H1 (cell line): Measurements from ENCODE around the gene CAMTA2. TPM values are rescaled to one million over a fixed set of nuclear protein-coding genes. Genes with fewer than 3 reads are reported as not detected.

Experiments
- ASH2L ChIP-seq: fragments of 200-600, 300-600 bp; sonication (generic); IDR thresholded peaks from one replicate; pipeline ENCODE4 v1.7.1; 2017; ENCODE audit warnings: low read length
- BRCA1 ChIP-seq: IDR thresholded peaks from 2 replicates; pipeline ENCODE4 v1.6.1; 2012; ENCODE audit warnings: low read depth, low read length, improper control_type of control experiment
- CBX8 ChIP-seq: fragments of 300-800, 300-1000 bp; sonication (generic); IDR thresholded peaks from 2 replicates; pipeline ENCODE4 v1.7.1; 2016; ENCODE audit warnings: low read depth, low read length, borderline replicate concordance
- EP300 ChIP-seq, 2 experiments: IDR thresholded peaks; 1 replicate in 1 of 2; 2 replicates in 1 of 2; pipeline ENCODE4 v1.6.1; 2011 to 2012; ENCODE audit warnings: low read depth in 2 of 2, low read length in 2 of 2, mild to moderate bottlenecking in 2 of 2, borderline replicate concordance in 1 of 2, inconsistent platforms in 1 of 2, moderate library complexity in 1 of 2
- FOSL1 ChIP-seq: IDR thresholded peaks from 2 replicates; pipeline ENCODE4 v1.6.1; 2011; ENCODE audit warnings: mild to moderate bottlenecking, low read depth, low read length, moderate library complexity; ENCODE audit not compliant: insufficient read depth
- GABPA ChIP-seq: IDR thresholded peaks from 2 replicates; pipeline ENCODE4 v1.6.1; 2011; ENCODE audit warnings: mild to moderate bottlenecking, low read length, moderate library complexity, borderline replicate concordance; ENCODE audit not compliant: insufficient read depth
- HDAC6 ChIP-seq: IDR thresholded peaks from one replicate; pipeline ENCODE4 v1.7.1; 2012; ENCODE audit warnings: low read depth, mild to moderate bottlenecking, inconsistent platforms, low read length, moderate library complexity
- PHF8 ChIP-seq: fragments of 200-600 bp; sonication (generic); conservative IDR thresholded peaks from 2 replicates; pipeline ENCODE4 v1.7.1; 2012; ENCODE audit warnings: low read depth, mild to moderate bottlenecking, inconsistent platforms, low read length, moderate library complexity
- POLR2AphosphoS5 ChIP-seq: IDR thresholded peaks from 2 replicates; pipeline ENCODE4 v1.6.1; 2011; ENCODE audit warnings: low read depth, low read length
- SIX5 ChIP-seq: IDR thresholded peaks from 2 replicates; pipeline ENCODE4 v1.6.1; 2011; ENCODE audit warnings: mild to moderate bottlenecking, low read depth, low read length
- SRF ChIP-seq: IDR thresholded peaks from 2 replicates; pipeline ENCODE4 v1.6.1; 2011; ENCODE audit warnings: mild to moderate bottlenecking, low read depth, low read length, moderate library complexity
- SUZ12 ChIP-seq: fragments of 200-600 bp; sonication (generic); IDR thresholded peaks from 2 replicates; pipeline ENCODE4 v1.6.1; 2012; ENCODE audit warnings: mild to moderate bottlenecking, inconsistent platforms, low read length, moderate library complexity, mixed read lengths
- TBP ChIP-seq: IDR thresholded peaks from 2 replicates; pipeline ENCODE4 v1.6.1; 2011; ENCODE audit warnings: low read depth, low read length, improper control_type of control experiment
- TEAD4 ChIP-seq: IDR thresholded peaks from 2 replicates; pipeline ENCODE4 v1.6.1; 2012; ENCODE audit warnings: low read depth, low read length, inconsistent platforms, mixed read lengths
- ZNF274 ChIP-seq: IDR thresholded peaks from 2 replicates; pipeline ENCODE4 v1.7.0; 2012; ENCODE audit warnings: low read length, borderline replicate concordance; ENCODE audit errors: extremely low read depth
- polyA plus RNA-seq, 7 experiments: library from polyadenylated mRNA; depleted of rRNA in 3 of 7; stranded (reverse) in 5 of 7; unstranded in 2 of 7; fragments of >200 nt in 5 of 7; fragments of 200-250 nt in 2 of 7; gene quantifications; 1 replicate in 5 of 7; 2 replicates in 1 of 7; 4 replicates in 1 of 7; pipeline versions ENCODE4 v1.2.1 to v1.2.3, GENCODE V29; 2011 to 2013; ENCODE audit warnings: missing spikeins in 2 of 7, mixed read lengths in 2 of 7
- total RNA-seq: library from RNA; stranded (reverse); fragmentation: NEBNext Ultra II Directional; extraction: Animal tissue kit (Norgen Biotek cat#: 25700); gene quantifications from 2 replicates; pipeline ENCODE4 v1.2.1, GENCODE V29; 2021
- TF ChIP-seq, protein P1 (sequence below): IDR thresholded peaks from 2 replicates; pipeline ENCODE4 v1.6.1; 2012; ENCODE audit warnings: inconsistent platforms
- TF ChIP-seq, protein P2 (sequence below): IDR thresholded peaks from 2 replicates; pipeline ENCODE4 v1.6.1; 2011; ENCODE audit warnings: low read length, improper control_type of control experiment
- TF ChIP-seq, protein P3 (sequence below), 3 experiments: IDR thresholded peaks; 1 replicate in 2 of 3; 2 replicates in 1 of 3; pipeline versions ENCODE4 v1.5.1 to v1.6.1; 2011; ENCODE audit warnings: low read length in 3 of 3, mild to moderate bottlenecking in 3 of 3, inconsistent platforms in 2 of 3, low read depth in 1 of 3, moderate library complexity in 1 of 3; ENCODE audit not compliant: insufficient read depth in 1 of 3; ENCODE audit errors: control extremely low read depth in 1 of 3

Gene CAMTA2
- total and polyA plus RNA-seq, 2 of the 8 experiments (the other 6 are each of a cell fraction or from before 2014, with no cell fraction given) = 5.5 to 12.0 TPM

DNA sequence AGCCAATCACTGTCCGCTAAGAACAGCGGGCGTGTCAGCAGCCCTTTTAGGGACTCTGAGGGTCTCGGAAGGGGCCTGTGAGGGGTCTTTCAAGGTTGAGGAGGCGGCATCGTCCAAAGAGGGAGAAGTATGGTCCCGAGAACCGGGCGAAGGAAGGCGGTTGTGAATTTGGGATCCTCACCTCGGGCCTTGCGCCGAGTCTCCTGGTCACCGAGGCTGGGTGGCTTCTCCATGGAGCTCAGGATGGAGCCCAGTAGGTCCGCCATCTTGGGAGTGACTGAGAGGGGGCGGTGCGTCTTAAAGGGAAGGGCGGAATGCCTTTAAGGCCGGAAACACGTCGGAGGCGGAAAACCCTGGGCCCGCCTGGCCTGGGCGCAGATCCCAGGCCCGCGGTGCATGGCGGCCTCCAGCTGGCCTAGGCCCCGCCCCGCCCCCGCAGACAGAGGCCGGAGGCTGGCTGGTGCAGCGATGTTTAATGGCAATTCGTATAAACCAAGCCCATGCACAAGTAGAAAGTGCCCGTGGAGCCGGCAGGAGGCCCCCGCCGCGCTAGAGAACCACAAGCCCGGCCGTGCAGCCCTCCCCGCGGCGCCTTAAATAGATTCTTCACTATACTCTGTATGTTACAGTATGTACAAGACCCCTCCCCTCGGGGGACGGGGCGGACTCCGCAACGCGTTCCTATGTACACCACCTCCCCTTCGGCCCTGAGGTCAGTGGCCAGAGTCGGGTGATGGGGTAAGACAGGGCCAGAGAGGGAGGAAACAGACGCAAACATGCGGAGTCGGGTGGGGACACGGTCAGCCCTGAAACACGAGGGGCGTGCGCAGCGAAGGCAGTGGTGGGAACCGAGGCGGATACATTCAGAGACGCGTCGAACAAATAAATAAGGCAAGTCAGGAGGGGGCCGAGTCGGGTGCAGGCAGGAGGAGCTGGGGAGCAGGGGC lies 19.7 kb downstream of the CAMTA2 start, which contains the start of gene SPAG7 (continued):
- TF ChIP-seq, protein P1, sequence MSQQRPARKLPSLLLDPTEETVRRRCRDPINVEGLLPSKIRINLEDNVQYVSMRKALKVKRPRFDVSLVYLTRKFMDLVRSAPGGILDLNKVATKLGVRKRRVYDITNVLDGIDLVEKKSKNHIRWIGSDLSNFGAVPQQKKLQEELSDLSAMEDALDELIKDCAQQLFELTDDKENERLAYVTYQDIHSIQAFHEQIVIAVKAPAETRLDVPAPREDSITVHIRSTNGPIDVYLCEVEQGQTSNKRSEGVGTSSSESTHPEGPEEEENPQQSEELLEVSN = peak; percentile 52
- TF ChIP-seq, protein P2, sequence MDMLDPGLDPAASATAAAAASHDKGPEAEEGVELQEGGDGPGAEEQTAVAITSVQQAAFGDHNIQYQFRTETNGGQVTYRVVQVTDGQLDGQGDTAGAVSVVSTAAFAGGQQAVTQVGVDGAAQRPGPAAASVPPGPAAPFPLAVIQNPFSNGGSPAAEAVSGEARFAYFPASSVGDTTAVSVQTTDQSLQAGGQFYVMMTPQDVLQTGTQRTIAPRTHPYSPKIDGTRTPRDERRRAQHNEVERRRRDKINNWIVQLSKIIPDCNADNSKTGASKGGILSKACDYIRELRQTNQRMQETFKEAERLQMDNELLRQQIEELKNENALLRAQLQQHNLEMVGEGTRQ = no peak
- TF ChIP-seq ZNF274 = no peak
- no peak for TF ChIP-seq HDAC6
- peak in 1 of 2 experiments; percentile 28; a peak in 1 of 3 replicates for TF ChIP-seq EP300 (IDR thresholded peaks at IDR 0.05; ENCODE audit: borderline replicate concordance in 1 of 2, low read depth in 2 of 2, low read length in 2 of 2)
- peak; percentile 81 for TF ChIP-seq POLR2AphosphoS5
- TF ChIP-seq GABPA = no peak; the same call in 1 of the 2 replicates
- TF ChIP-seq ASH2L = peak; percentile 23
- no peak for TF ChIP-seq SIX5
- peak; percentile 69 for TF ChIP-seq TBP
- no peak for TF ChIP-seq CBX8
- no peak for TF ChIP-seq FOSL1
- TF ChIP-seq SRF = peak; percentile 43; the same call in 1 of the 2 replicates
- no peak for TF ChIP-seq SUZ12
- peak; percentile 64; the same call in 1 of the 2 replicates for TF ChIP-seq TEAD4
- TF ChIP-seq, protein P3, sequence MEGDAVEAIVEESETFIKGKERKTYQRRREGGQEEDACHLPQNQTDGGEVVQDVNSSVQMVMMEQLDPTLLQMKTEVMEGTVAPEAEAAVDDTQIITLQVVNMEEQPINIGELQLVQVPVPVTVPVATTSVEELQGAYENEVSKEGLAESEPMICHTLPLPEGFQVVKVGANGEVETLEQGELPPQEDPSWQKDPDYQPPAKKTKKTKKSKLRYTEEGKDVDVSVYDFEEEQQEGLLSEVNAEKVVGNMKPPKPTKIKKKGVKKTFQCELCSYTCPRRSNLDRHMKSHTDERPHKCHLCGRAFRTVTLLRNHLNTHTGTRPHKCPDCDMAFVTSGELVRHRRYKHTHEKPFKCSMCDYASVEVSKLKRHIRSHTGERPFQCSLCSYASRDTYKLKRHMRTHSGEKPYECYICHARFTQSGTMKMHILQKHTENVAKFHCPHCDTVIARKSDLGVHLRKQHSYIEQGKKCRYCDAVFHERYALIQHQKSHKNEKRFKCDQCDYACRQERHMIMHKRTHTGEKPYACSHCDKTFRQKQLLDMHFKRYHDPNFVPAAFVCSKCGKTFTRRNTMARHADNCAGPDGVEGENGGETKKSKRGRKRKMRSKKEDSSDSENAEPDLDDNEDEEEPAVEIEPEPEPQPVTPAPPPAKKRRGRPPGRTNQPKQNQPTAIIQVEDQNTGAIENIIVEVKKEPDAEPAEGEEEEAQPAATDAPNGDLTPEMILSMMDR (IDR thresholded peaks at IDR 0.05; ENCODE audit: control extremely low read depth in 1 of 3, insufficient read depth in 1 of 3, low read depth in 1 of 3, low read length in 3 of 3) = no peak
- TF ChIP-seq PHF8 = peak; percentile 93
- TF ChIP-seq BRCA1 = no peak
